K562 (cell line): Measurements from ENCODE around the gene NFIB. TPM values are rescaled to one million over a fixed set of nuclear protein-coding genes. Genes with fewer than 3 reads are reported as not detected.

Source experiments
- ATAC-seq: fragments of 200-7000 bp; cut with Tn5 transposase; 3 replicates; pipeline ENCODE4 v1.9.1; 2020; ENCODE audit warnings: moderate library complexity
- BruUV-seq: library from RNA; stranded (reverse); fragments of 400-500 nt; replicated peaks from 2 replicates; lab custom pipeline; 2021; lab: Mats Ljungman, UMichigan
- CTCF ChIA-PET: fragments of 300-600 bp; formaldehyde crosslinking; extraction: SDS; loops from one replicate; lab custom pipeline; 2021; ENCODE audit warnings: low intra/inter-chr PET ratio; lab: Yijun Ruan, JAX
- POLR2A ChIA-PET: fragments of 300-600, 350-650 bp; sonication (Branson Sonifier 250); formaldehyde crosslinking; extraction: SDS; loops from one replicate; lab custom pipeline; 2021; ENCODE audit warnings: antibody characterized with exemption, inconsistent platforms; lab: Yijun Ruan, JAX
- DNase-seq, 4 experiments: peaks; one replicate each; pipeline versions ENCODE4 v3.0.0 to v3.0.0-alpha.2; 2011 to 2018; ENCODE audit warnings: low spot score in 3 of 4, mixed read lengths in 3 of 4; ENCODE audit errors: extremely low read depth in 1 of 4
- FAIRE-seq: peaks from 2 replicates; lab custom pipeline; 2011; peaks lifted over from hg19 to GRCh38; lab: Jason Lieb, UNC
- H2AFZ ChIP-seq: 2 replicates; pipeline ENCODE4 v1.6.0; 2011; ENCODE audit warnings: low read depth, low read length, control low read depth, inconsistent platforms
- H3K27ac ChIP-seq: fragments of 200-600 bp; 3 replicates; pipeline ENCODE4 v1.8.0; 2011; ENCODE audit warnings: low read depth, mild to moderate bottlenecking, control low read depth, inconsistent platforms, low read length, moderate library complexity, mixed read lengths; ENCODE audit errors: extremely low read depth
- H3K27me3 ChIP-seq, 2 experiments: fragments of 300-600 bp in 1 of 2; 2 replicates in 1 of 2; 3 replicates in 1 of 2; pipeline versions ENCODE4 v1.6.0 to v1.8.0; 2011; ENCODE audit warnings: inconsistent platforms in 2 of 2, low read length in 2 of 2, mild to moderate bottlenecking in 1 of 2, mixed read lengths in 1 of 2, moderate library complexity in 1 of 2; ENCODE audit not compliant: control insufficient read depth in 2 of 2, insufficient read depth in 2 of 2
- H3K36me3 ChIP-seq: fragments of 300-600 bp; 3 replicates; pipeline ENCODE4 v1.8.0; 2011; ENCODE audit warnings: mild to moderate bottlenecking, low read length, inconsistent platforms; ENCODE audit not compliant: control insufficient read depth, insufficient read depth
- H3K4me1 ChIP-seq, 2 experiments: fragments of 200-600 bp in 1 of 2; replicated peaks in 1 of 2; 2 replicates in 1 of 2; 3 replicates in 1 of 2; pipeline versions ENCODE4 v1.5.1 to v1.8.0; 2011; ENCODE audit warnings: inconsistent platforms in 2 of 2, low read length in 2 of 2, mild to moderate bottlenecking in 1 of 2, mixed read lengths in 1 of 2, moderate library complexity in 1 of 2; ENCODE audit not compliant: control insufficient read depth in 2 of 2, insufficient read depth in 2 of 2
- H3K4me2 ChIP-seq: 2 replicates; pipeline ENCODE4 v1.6.1; 2011; ENCODE audit warnings: low read length, control low read depth, inconsistent platforms, mixed read lengths; ENCODE audit not compliant: insufficient read depth
- H3K4me3 ChIP-seq: fragments of 200-600 bp; sonication (generic), shearing (Covaris generic); 2 replicates; pipeline ENCODE4 v1.5.1; 2016; ENCODE audit warnings: control low read depth, inconsistent platforms
- H3K79me2 ChIP-seq: fragments of 200-600 bp; 3 replicates; pipeline ENCODE4 v1.8.0; 2011; ENCODE audit warnings: low read length, inconsistent platforms; ENCODE audit not compliant: control insufficient read depth, insufficient read depth
- H3K9ac ChIP-seq, 2 experiments: 2 replicates each; pipeline versions ENCODE4 v1.6.0 to v1.6.1; 2011; ENCODE audit warnings: low read depth in 2 of 2, low read length in 2 of 2, control low read depth in 1 of 2, inconsistent platforms in 1 of 2, mild to moderate bottlenecking in 1 of 2, mixed read lengths in 1 of 2; ENCODE audit not compliant: insufficient read depth in 1 of 2
- H3K9me1 ChIP-seq: one replicate; pipeline ENCODE4 v1.6.0; 2011; ENCODE audit warnings: inconsistent platforms, mild to moderate bottlenecking, low read length, moderate library complexity; ENCODE audit not compliant: control insufficient read depth, insufficient read depth
- H3K9me3 ChIP-seq: replicated peaks from 2 replicates; pipeline ENCODE4 v1.5.1; 2011; ENCODE audit warnings: low read depth, low read length, inconsistent platforms; ENCODE audit not compliant: control insufficient read depth, insufficient read depth
- H4K20me1 ChIP-seq: replicated peaks from 2 replicates; pipeline ENCODE4 v1.6.1; 2011; ENCODE audit warnings: low read length, inconsistent platforms, mixed read lengths; ENCODE audit not compliant: control insufficient read depth, insufficient read depth
- FOXJ3 ChIP-seq: sonication (generic); formaldehyde crosslinking; IDR thresholded peaks from 2 replicates; pipeline ENCODE4 v1.4.0; 2020; ENCODE audit warnings: mild to moderate bottlenecking, missing genetic modification reagents
- JUNB ChIP-seq: fragments of 450-650 bp; formaldehyde crosslinking; conservative IDR thresholded peaks from 2 replicates; pipeline ENCODE4 v1.4.0; 2020; ENCODE audit warnings: mild to moderate bottlenecking
- KAT2B ChIP-seq: IDR thresholded peaks from one replicate; pipeline ENCODE4 v1.6.1; 2012; ENCODE audit warnings: low read depth, mild to moderate bottlenecking, control low read depth, inconsistent platforms, low read length, moderate library complexity
- KDM2B ChIP-seq: fragments of 250-450 bp; sonication (Bioruptor Pico); IDR thresholded peaks from 2 replicates; pipeline ENCODE4 v1.8.0; 2021; ENCODE audit warnings: mild to moderate bottlenecking, moderate library complexity
- MXI1 ChIP-seq: IDR thresholded peaks from 2 replicates; pipeline ENCODE4 v1.6.1; 2011; ENCODE audit warnings: low read depth, mild to moderate bottlenecking, improper control_type of control experiment, low read length
- NFE2L1 ChIP-seq: fragments of 450-650 bp; IDR thresholded peaks from 2 replicates; pipeline ENCODE4 v1.6.1; 2016; ENCODE audit warnings: missing genetic modification characterization, low read depth, mild to moderate bottlenecking, missing compliant biosample characterization, moderate library complexity, borderline replicate concordance
- POLR2A ChIP-seq: fragments of 450-650 bp; conservative IDR thresholded peaks from 2 replicates; pipeline ENCODE4 v1.6.1; 2016
- RAD21 ChIP-seq, 2 experiments: fragments of 250-450 bp in 1 of 2; fragments of 450-650 bp in 1 of 2; sonication (Bioruptor Pico) in 1 of 2; formaldehyde crosslinking in 1 of 2; IDR thresholded peaks in 1 of 2; conservative IDR thresholded peaks in 1 of 2; 2 replicates each; pipeline versions ENCODE4 v1.4.0 to v1.8.0; 2020 to 2022; ENCODE audit warnings: mild to moderate bottlenecking in 2 of 2, moderate library complexity in 1 of 2
- REST ChIP-seq, 2 experiments: fragments of 450-650 bp; formaldehyde crosslinking in 1 of 2; IDR thresholded peaks; 2 replicates each; pipeline versions ENCODE4 v1.4.0 to v1.6.1; 2014 to 2020; ENCODE audit warnings: mild to moderate bottlenecking in 2 of 2, borderline replicate concordance in 1 of 2, low read depth in 1 of 2
- WGBS: fragments of 100-300 bp; shearing (Covaris generic); methylation state at CpG from one replicate; pipeline ENCODE4 v1.1.6; 2016; ENCODE audit warnings: low coverage, mixed read lengths; ENCODE audit not compliant: insufficient coverage; ENCODE audit errors: missing lambda C conversion rate; 5-methylcytosine and 5-hydroxymethylcytosine counted together
- in situ Hi-C: fragments of 300-500 bp; cut with MboI; formaldehyde crosslinking; loops from 4 replicates; pipeline ENCODE4 v1.15.0; 2018; ENCODE audit warnings: inconsistent platforms, mixed read lengths
- intact Hi-C: fragments of 100-400 bp; cut with micrococcal nuclease; formaldehyde crosslinking; loops from 2 replicates; pipeline ENCODE4 v1.14.2; 2022
- polyA plus RNA-seq, 8 experiments: library from polyadenylated mRNA; depleted of rRNA in 4 of 8; stranded (reverse) in 5 of 8; unstranded in 3 of 8; fragments of >200 nt; fragmentation: Nextera tagmentation in 2 of 8; fragmentation: Illumina TruSeq in 1 of 8; extraction: Ambion mirVana in 2 of 8; extraction: Trizol in 1 of 8; gene quantifications; 2 replicates each; pipeline versions ENCODE4 v1.2.1 to v1.2.3, GENCODE V29; 2011 to 2014; ENCODE audit warnings: inconsistent platforms in 1 of 8, missing spikeins in 1 of 8
- total RNA-seq, 7 experiments: library from RNA; depleted of rRNA in 6 of 7; stranded (reverse); fragments of >200 nt in 6 of 7; fragmentation: Illumina TruSeq in 2 of 7; extraction: Trizol in 2 of 7; gene quantifications; 2 replicates each; pipeline versions ENCODE4 v1.2.1 to v1.2.3, GENCODE V29; 2011 to 2021; ENCODE audit warnings: low replicate concordance in 1 of 7

NFIB gene
- total and polyA plus RNA-seq, 9 of the 15 experiments (the other 6 are each of a cell fraction or from before 2014, with no cell fraction given), result 1.2 to 3.3 (median 1.9) TPM

DNA sequence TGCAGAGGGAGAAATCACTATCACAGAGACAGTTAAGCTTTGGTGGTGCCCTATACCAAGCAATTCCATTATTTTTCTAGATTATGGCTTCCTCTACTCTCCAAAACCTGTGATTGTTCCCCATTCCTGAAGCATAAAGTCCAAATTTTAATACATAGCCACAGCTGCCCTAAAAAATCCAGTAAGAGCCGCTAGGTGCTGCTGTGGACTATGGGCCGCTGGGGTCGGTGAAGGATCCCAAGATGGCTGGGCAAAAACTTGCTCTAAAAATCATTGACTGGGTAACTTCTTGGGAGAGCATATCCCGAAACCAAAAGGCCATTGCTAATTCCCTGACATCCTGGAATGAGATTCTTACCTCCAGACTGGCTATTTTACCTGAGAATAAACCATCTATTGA, 245.3 kb downstream of the NFIB start (continued):
- peak; percentile 33; the same call in 1 of the 2 replicates for TF ChIP-seq REST (IDR thresholded peaks at IDR 0.05; ENCODE audit: borderline replicate concordance)
- TF ChIP-seq REST (CRISPR knock-in tag; IDR thresholded peaks at IDR 0.05; ENCODE audit: low read depth), result no peak

- Histone ChIP-seq H3K9ac (no peak overlapping the region), H3K4me3 (no peak overlapping the region), H4K20me1 (no peaks in the 10 kb centered on the region), H3K27me3 (no peaks in the 10 kb centered on the region), H3K4me2 (no peak overlapping the region), H3K9me3 (no peaks in the 10 kb centered on the region), H3K9me1 (no peaks in the 10 kb centered on the region), H3K4me1 (no peaks in the 10 kb centered on the region), H2AFZ (no peak overlapping the region), H3K36me3 (no peaks in the 10 kb centered on the region), H3K79me2 (no peaks in the 10 kb centered on the region), H3K27ac (no peak overlapping the region)
- WGBS, result 3% methylated on average over 3 of the region's 4 CpGs
- intact Hi-C loops (no loop called here), in situ Hi-C loops (no loop called here)
- no peak for DNase-seq
- ChIA-PET POLR2A (no interaction called here), CTCF (no interaction called here)
- no peak for ATAC-seq
- no TSS peak for BruUV-seq
- no peak for FAIRE-seq
- TF ChIP-seq MXI1 (no peak), NFE2L1 (tag) (no peak), JUNB (CRISPR knock-in tag) (no peak), RAD21 (CRISPR knock-in tag; conservative IDR thresholded peaks at IDR 0.05 in 1 of 2, IDR thresholded peaks at IDR 0.05 in 1 of 2) (no peak), KAT2B (no peak), POLR2A (no peak), KDM2B (CRISPR knock-in tag) (no peak), FOXJ3 (no peak)
Observed at GRCh38 chr9:14066831-14067230, 247.1 kb downstream of the NFIB start.
